Breast epithelium (tissue), 3 donors: ENCODE measurements around the gene EHMT1.

ENCODE experiments used
- CTCF ChIP-seq, 3 donors: fragments of 450-650 bp; IDR thresholded peaks; one replicate each; pipeline ENCODE4 v1.5.1; 2016 to 2017; ENCODE audit warnings: antibody characterized with exemption in 3 of 3, mild to moderate bottlenecking in 3 of 3, moderate library complexity in 3 of 3
- POLR2AphosphoS5 ChIP-seq, 3 donors: sonication (generic); formaldehyde crosslinking; IDR thresholded peaks; one replicate each; pipeline ENCODE4 v1.6.1; 2017; ENCODE audit warnings: antibody characterized with exemption in 3 of 3

GRCh38 chr9:137876781-137877386 is 258.1 kb downstream of the EHMT1 start:
- TF ChIP-seq CTCF (IDR thresholded peaks at IDR 0.05) (no peak), POLR2AphosphoS5 (IDR thresholded peaks at IDR 0.05) (no peak)
